ENCODE results near the gene RGS9.
A peak's percentile ranks its signal among the peaks of the same experiment; 100 is the strongest.
"Not testable (repeated sequence)": the region's sequence is repeated elsewhere in the genome, so short reads cannot be mapped to it uniquely, and the experiment has no call there.

The RGS9 gene

GRCh38 chr17:65137021-65137939, at the start of gene RGS9:
Gene RGS9 (plus strand): TSS chr17:65137370. CDS start chr17:65137541, 171 bp downstream.
- DNase-seq = peak; percentile 69

DNA sequence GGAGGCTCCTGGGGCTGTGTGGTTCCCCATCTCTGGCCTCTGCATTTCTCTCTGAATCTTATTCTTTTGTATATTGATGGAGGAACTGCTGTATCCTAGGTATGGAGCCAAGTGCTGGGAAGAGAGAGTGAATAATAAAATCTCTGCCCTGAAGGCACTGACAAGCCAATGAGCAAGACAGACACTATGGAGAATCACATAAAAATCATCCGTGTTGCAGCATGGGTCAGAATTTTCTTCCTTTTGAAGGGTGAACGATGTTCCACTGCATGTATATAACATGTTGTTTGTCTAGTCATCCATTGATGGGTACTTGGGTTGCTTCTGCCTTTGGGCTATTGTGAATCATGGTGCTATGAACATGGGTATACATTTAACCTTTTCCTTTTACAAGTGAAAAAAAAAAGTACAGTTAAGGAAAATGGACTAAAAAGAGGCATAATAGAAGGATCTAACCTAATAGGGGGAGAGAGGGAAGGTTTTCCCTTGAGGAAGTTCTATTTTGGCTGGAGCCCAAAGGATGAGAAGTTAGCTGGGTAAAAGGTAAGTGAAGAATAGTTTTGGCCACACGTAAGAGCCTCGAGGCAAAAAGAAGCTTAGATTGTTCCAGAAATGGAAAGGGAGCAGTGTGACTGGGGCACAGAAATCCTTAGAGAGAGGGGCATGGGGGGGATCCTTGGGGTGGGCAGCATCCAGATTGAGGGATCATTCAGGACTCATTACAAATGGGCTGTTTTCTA, 48.4 kb upstream of the RGS9 start:
- DNase-seq = no peak

- DNase-seq = no peak
Measured at GRCh38 chr17:65092262-65092661, 44.9 kb upstream of the RGS9 start.

GRCh38 chr17:65092721-65093356, 44.3 kb upstream of the RGS9 start:
- DNase-seq = not testable (repeated sequence)

DNA sequence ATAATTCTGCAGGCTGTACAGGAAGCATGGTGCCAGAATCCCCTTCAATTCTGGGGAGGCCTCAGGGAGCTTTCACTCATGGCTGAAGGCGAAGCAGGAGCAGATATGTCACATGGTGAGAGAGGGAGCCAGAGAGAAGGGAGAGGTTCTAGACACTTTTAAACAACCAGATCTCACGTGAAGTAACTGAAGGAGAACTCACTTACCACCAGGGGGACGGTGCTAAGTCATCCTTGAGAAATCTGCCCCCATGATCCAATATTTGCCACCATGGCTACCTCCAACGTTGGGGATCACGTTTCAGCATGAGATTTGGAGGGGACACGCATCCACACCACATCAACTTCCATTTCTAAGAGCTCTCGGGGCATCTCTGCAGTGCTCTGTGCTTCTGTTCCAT, 43.2 kb upstream of the RGS9 start:
- DNase-seq = no peak

GRCh38 chr17:65095465-65095864, 41.7 kb upstream of the RGS9 start:
- no peak for DNase-seq

- DNase-seq = not testable (repeated sequence)
Measured at GRCh38 chr17:65096382-65096781, 40.8 kb upstream of the RGS9 start.

DNA sequence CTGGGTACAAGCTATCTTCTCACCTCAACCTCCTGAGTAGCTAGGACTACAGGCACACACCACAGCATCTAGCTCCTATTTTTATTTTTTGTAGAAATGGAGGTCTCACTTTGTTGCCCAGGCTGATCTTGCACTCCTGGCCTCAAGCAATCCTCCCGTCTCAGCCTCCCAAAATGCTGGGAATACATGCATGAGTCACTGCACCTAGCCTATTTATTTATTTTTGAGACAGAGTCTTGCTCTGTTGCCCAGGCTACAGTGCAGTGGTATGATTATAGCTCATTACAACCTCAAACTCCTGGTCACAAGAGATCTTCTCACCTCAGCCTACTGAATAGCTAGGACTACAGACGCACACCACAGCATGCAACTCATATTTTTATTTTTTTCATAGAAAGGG, 40.1 kb upstream of the RGS9 start:
- no peak for DNase-seq

DNA sequence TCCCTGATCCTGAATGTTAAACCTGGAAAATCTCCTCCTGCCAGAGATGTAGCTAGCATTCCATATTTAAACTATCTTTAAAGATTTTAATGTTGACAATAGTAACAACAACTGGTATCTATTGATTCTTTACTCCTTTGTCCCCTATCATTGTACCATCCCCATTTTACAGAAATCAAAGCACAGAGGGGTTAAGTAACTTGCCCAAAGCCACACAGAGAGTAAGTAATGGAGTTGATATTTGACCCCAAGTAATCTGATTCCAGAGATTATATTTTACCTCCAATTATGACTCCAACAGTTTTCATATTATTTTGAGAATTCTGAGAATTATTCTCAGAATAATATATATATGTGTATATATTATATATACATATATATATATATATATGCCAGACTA, 37.7 kb upstream of the RGS9 start:
- DNase-seq = no peak

DNA sequence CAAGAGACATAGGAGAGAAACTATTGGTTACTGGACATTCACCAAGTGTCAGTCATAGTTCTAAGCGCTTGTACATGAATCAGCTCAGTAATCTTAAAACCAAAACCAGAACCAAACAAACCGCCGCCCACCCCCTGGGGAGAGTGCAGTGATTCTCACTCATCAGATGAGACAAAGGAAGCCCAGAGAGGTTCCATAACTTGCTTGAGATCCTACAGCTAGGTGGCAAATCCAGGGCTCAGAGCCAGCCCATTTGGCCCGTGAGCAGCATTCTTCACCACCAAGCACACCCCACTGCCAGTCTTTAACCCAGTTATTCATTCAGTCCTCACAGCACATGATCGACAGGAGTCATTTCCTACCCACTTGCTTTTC, 37.2 kb upstream of the RGS9 start:
- no peak for DNase-seq

DNA sequence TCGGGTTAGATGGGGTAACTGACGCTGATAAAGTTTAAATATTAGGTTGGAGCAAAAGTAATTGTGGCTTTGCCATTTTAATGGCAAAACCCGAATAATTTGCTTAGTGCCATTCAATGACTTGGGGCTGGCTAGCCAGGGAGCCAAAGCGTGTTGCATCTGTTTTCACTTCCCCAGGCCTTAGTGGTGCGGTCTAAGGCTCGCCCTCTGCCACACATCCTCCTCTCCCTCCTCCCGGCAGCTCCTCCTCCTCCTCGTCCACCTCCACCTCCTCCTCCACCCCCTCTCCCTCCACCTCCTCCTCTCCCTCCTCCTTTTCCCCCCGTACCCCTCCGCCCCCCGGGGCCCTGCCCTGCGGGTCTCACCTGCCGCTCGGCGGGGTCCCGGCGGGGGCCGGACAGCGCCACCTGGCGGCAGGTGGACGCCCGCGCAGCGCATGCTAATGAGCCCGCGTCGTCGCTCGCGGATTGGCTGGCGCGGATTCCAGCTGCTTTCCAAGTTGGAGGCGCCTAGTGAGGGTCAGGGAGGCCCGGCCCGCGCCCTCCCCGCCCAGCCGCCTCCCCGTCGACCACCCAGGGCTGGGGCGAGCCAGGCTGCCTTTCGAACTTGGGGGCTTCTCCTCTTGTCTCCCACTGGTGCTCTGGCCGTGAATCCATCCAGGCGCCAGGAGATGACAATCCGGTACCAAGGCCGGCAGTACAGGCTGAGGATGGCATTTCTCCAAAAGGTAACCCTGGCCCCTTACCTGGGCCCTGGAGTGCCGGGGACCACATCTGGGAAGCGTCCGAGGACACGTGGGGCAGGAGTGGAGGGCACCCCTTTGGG, 36.6 kb upstream of the RGS9 start:
- DNase-seq = peak; percentile 71

- no peak for DNase-seq
Measured at GRCh38 chr17:65101371-65101770, 35.8 kb upstream of the RGS9 start.

DNA sequence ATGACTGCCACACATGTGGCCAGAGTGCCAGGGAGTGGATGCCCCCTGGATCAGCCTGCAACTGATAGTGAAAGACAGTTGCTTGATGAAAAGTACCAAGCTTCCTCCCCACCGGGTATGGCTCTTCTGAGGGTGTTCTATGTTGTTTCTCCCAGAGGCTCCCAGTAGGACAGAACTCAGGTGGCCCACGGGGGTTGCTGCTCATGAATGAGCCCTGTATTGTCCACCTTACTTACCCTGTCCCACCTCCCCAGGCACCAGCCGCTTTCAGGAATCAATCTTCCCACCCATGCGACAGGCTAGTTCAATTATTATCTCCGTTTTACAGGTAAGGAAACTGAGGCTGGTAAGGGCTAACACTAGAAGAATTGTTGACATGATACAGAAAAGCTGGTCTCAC, 34.9 kb upstream of the RGS9 start:
- no peak for DNase-seq

- no peak for DNase-seq
Measured at GRCh38 chr17:65102788-65103187, 34.4 kb upstream of the RGS9 start.

DNA sequence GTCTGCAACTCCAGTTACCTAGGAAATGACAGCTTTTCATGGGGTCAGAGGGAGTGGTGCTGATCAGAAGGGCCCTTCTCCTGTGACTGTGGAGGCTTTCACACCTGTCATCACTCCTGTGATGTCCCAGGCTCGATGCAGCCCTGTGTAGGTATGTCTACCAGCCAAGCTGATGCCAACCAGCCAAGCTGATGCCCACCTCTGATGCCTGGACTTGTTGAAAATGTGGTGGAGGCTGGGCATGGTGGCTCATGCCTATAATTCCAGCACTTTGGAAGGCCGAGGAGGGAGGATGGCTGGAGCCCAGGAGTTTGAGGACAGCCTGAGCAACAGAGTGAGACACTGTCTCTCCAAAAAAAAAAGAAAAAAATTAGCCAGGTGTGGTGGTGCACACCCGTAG, 33.7 kb upstream of the RGS9 start:
- DNase-seq = no peak

DNA sequence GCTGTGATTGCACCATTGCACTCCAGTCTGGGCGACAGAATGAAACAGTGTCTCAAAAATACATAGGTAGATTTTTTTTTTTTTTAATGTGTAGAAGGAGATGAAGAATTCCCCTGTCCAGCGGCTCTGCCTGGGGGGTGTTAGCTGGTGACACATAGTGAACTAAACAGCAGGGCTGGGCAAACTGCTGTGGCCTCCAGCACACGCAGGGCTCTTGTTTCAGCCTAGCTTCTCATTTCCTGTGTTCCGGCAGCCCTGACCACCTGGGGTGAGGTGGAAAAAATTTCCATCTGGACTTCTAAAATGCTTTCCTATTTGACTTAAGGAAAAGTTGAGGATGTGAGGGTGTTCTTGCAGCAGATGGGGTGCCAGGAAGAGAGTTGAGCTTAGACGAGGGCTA, 33.3 kb upstream of the RGS9 start:
- no peak for DNase-seq

- no peak for DNase-seq
Measured at GRCh38 chr17:65104541-65104940, 32.6 kb upstream of the RGS9 start.

- no peak for DNase-seq
Measured at GRCh38 chr17:65104973-65105372, 32.2 kb upstream of the RGS9 start.

DNA sequence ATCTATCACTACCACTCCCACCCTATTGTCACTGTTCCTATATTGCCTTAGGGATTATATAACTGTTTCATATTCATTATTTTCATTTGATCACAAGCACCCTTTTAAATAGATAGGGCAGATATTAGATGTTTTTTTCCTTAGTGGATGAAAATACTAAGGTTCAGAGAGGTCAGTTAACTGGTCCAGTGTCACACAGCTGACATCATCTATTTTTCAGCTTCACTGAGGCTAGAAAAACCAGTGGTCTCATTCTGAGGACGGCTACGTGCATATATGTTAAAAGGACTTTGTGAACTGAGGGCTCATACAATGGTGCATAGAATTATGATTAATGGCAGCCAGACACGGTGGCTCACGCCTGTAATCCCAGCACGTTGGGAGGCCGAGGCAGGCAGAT, 29.0 kb upstream of the RGS9 start:
- no peak for DNase-seq

GRCh38 chr17:65109543-65109942, 27.6 kb upstream of the RGS9 start:
- DNase-seq = no peak

GRCh38 chr17:65109990-65110680, 27.0 kb upstream of the RGS9 start:
- DNase-seq = no peak

- DNase-seq = no peak
Measured at GRCh38 chr17:65115839-65116238, 21.3 kb upstream of the RGS9 start.

Data from COR-L47 (cell line).